Neutrophil (primary cell): ENCODE results near the gene VTI1A.

Experiments used
- H3K27ac ChIP-seq: fragments of 200-600 bp; sonication (generic); 2 replicates; pipeline ENCODE4 v1.5.1; 2016; ENCODE audit warnings: mild to moderate bottlenecking, moderate library complexity
- H3K27me3 ChIP-seq: fragments of 200-600 bp; sonication (generic); 2 replicates; pipeline ENCODE4 v1.6.0; 2016; ENCODE audit warnings: mild to moderate bottlenecking
- H3K36me3 ChIP-seq: fragments of 200-600 bp; sonication (generic); 2 replicates; pipeline ENCODE4 v1.5.1; 2017
- H3K4me1 ChIP-seq, 2 experiments: fragments of 200-600 bp in 1 of 2; sonication (generic) in 1 of 2; 1 replicate in 1 of 2; 2 replicates in 1 of 2; pipeline versions ENCODE4 v1.5.1 to v1.6.1; 2013 to 2016; ENCODE audit warnings: low read depth in 1 of 2, low read length in 1 of 2, mild to moderate bottlenecking in 1 of 2, moderate library complexity in 1 of 2; ENCODE audit not compliant: control insufficient read depth in 1 of 2, insufficient read depth in 1 of 2
- H3K4me3 ChIP-seq, 2 experiments: fragments of 200-600 bp in 1 of 2; sonication (generic) in 1 of 2; 1 replicate in 1 of 2; 2 replicates in 1 of 2; pipeline ENCODE4 v1.5.1; 2013 to 2016; ENCODE audit warnings: low read depth in 1 of 2, low read length in 1 of 2, mild to moderate bottlenecking in 1 of 2, moderate library complexity in 1 of 2
- H3K9me3 ChIP-seq: fragments of 200-600 bp; sonication (generic); 2 replicates; pipeline ENCODE4 v1.5.1; 2016
- CTCF ChIP-seq: fragments of 200-600 bp; sonication (generic); IDR thresholded peaks from 2 replicates; pipeline ENCODE4 v1.5.1; 2016; ENCODE audit warnings: antibody characterized with exemption

VTI1A gene

GRCh38 chr10:112409299-112409698 lies 37.7 kb upstream of the VTI1A start:
- Histone ChIP-seq H3K27me3 (no peaks in the 10 kb centered on the region), H3K9me3 (no peaks in the 10 kb centered on the region), H3K27ac (no peak overlapping the region), H3K36me3 (peaks cover 93% of the 10 kb centered on the region), H3K4me1 (no peaks in the 10 kb centered on the region), H3K4me3 (no peak overlapping the region)
- TF ChIP-seq CTCF, result no peak

DNA sequence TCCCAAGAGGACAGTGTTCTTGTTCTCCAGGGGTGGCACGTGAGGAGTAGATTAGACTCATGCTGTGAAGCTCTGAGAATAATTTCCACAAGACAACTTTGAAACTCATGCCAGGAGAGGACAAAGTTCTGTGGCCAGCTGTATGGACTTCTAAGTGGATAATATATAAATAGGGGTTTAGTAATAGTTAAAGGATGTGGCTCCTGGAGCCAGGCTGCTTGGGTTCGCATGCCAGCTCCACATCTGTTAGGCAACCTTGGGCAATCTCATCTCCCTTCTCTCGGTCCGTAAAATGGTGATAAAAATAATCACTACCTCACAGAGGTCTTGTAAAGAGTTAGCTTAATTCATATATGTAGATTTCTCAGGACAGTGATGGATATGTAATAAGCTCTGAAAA lies 37.3 kb upstream of the VTI1A start:
- Histone ChIP-seq H3K4me1 (no peaks in the 10 kb centered on the region), H3K27me3 (no peaks in the 10 kb centered on the region), H3K36me3 (peaks cover 92% of the 10 kb centered on the region), H3K9me3 (no peaks in the 10 kb centered on the region), H3K4me3 (no peak overlapping the region), H3K27ac (no peak overlapping the region)
- TF ChIP-seq CTCF, result no peak

- H3K36me3 ChIP-seq, result peaks cover 78% of the 10 kb centered on the region
- no peaks in the 10 kb centered on the region for H3K4me1 ChIP-seq
- no peak overlapping the region for H3K4me3 ChIP-seq
- H3K27ac ChIP-seq, result no peak overlapping the region
- no peaks in the 10 kb centered on the region for H3K9me3 ChIP-seq
- TF ChIP-seq CTCF, result no peak
- H3K27me3 ChIP-seq, result no peaks in the 10 kb centered on the region
Measured at GRCh38 chr10:112412696-112413095, 34.3 kb upstream of the VTI1A start.

DNA sequence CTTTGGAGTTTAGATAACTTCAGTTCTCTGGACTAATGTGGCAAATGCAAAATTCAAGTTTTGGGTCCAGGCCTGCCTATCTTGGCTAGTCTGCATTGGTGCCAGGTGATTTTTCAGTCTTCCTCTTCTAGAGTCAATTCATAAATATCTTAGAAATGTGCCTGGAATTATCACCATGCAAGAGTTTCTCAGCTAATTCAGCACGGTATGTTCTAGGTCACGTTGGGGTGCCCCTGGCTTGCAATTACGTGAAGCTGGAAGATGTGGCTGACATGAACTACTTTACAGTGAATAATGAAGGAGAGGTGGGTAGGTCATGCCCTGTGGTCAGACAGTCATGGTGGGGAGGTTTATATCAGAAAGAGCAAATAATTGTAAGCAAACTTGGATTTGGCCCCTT lies 25.3 kb upstream of the VTI1A start:
- TF ChIP-seq CTCF, result no peak
- H3K4me1 ChIP-seq, result no peaks in the 10 kb centered on the region
- H3K4me3 ChIP-seq, result no peak overlapping the region
- no peaks in the 10 kb centered on the region for H3K9me3 ChIP-seq
- H3K27me3 ChIP-seq, result no peaks in the 10 kb centered on the region
- H3K36me3 ChIP-seq, result peaks cover 77% of the 10 kb centered on the region
- no peak overlapping the region for H3K27ac ChIP-seq

- Histone ChIP-seq H3K36me3 (peaks cover 86% of the 10 kb centered on the region), H3K4me1 (no peaks in the 10 kb centered on the region), H3K27me3 (no peaks in the 10 kb centered on the region), H3K4me3 (no peak overlapping the region), H3K27ac (no peak overlapping the region), H3K9me3 (no peaks in the 10 kb centered on the region)
- TF ChIP-seq CTCF, result no peak
Measured at GRCh38 chr10:112424651-112425050, 22.4 kb upstream of the VTI1A start.

DNA sequence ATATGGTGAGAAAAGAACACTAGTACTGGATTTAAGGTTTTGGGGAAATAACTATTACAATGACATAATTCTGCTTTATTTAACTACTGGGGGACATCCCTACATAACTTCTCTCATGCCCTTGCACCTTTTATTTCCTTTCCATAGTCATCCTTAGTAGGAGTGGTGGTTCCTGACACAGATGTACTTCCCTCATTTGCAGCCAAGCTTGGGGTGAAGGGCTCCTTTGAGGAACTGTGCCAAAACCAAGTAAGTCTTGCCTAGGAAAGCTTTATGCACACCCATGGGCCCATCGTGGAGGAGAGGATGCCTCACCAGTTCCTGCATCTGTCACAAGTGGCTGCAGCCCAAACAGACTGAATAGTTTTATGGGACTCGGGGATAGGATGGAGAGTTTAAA lies 20.9 kb upstream of the VTI1A start:
- no peaks in the 10 kb centered on the region for H3K9me3 ChIP-seq
- no peaks in the 10 kb centered on the region for H3K27me3 ChIP-seq
- H3K36me3 ChIP-seq, result peaks cover 93% of the 10 kb centered on the region
- no peaks in the 10 kb centered on the region for H3K4me1 ChIP-seq
- H3K4me3 ChIP-seq, result no peak overlapping the region
- TF ChIP-seq CTCF, result no peak
- H3K27ac ChIP-seq, result no peak overlapping the region
